Endothelial cell (in vitro differentiated cells): ENCODE data around the gene ELF1. TPM values are rescaled to one million over a fixed set of nuclear protein-coding genes. Genes with fewer than 3 reads are reported as not detected.
A peak's percentile ranks its signal among the peaks of the same experiment; 100 is the strongest.

Experiments
- DNase-seq: peaks from one replicate; pipeline ENCODE4 v3.0.0; 2021; ENCODE audit warnings: low spot score
- H3K27ac Mint-ChIP-seq: one replicate; pipeline ENCODE4 v1.8.0; 2021; ENCODE audit warnings: mixed read lengths, inconsistent platforms; ENCODE audit not compliant: unreplicated experiment
- H3K27me3 Mint-ChIP-seq: one replicate; pipeline ENCODE4 v1.8.0; 2021; ENCODE audit warnings: mild to moderate bottlenecking, moderate library complexity, mixed read lengths, inconsistent platforms; ENCODE audit not compliant: unreplicated experiment
- H3K36me3 Mint-ChIP-seq: one replicate; pipeline ENCODE4 v1.8.0; 2021; ENCODE audit warnings: mild to moderate bottlenecking, low read depth, mixed read lengths, inconsistent platforms; ENCODE audit not compliant: unreplicated experiment
- H3K4me1 Mint-ChIP-seq: one replicate; pipeline ENCODE4 v1.8.0; 2021; ENCODE audit warnings: mild to moderate bottlenecking, mixed read lengths, inconsistent platforms; ENCODE audit not compliant: unreplicated experiment
- H3K4me3 Mint-ChIP-seq: one replicate; pipeline ENCODE4 v1.8.0; 2021; ENCODE audit warnings: mild to moderate bottlenecking, mixed read lengths, inconsistent platforms; ENCODE audit not compliant: unreplicated experiment
- H3K9me3 Mint-ChIP-seq: one replicate; pipeline ENCODE4 v1.8.0; 2021; ENCODE audit warnings: mixed read lengths, inconsistent platforms; ENCODE audit not compliant: unreplicated experiment
- CTCF ChIP-seq: fragments of 200-600 bp; sonication (generic); IDR thresholded peaks from one replicate; pipeline ENCODE4 v1.5.0; 2021; ENCODE audit warnings: antibody characterized with exemption; ENCODE audit not compliant: unreplicated experiment
- total RNA-seq: library from RNA; stranded (reverse); fragmentation: NEBNext Ultra II Directional; extraction: Animal tissue kit (Norgen Biotek cat#: 25700); gene quantifications from one replicate; pipeline ENCODE4 v1.2.1, GENCODE V29; 2021; ENCODE audit not compliant: unreplicated experiment

ELF1 gene
- total RNA-seq, 1 donor from 2014 or later, result 46.0 TPM

- peaks cover 4% of the 10 kb centered on the region for H3K36me3 Mint-ChIP-seq
- H3K4me1 Mint-ChIP-seq, result peaks cover 26% of the 10 kb centered on the region
- no peak for TF ChIP-seq CTCF
- H3K27me3 Mint-ChIP-seq, result peaks cover 27% of the 10 kb centered on the region
- no peak for DNase-seq
- H3K27ac Mint-ChIP-seq, result no peak overlapping the region
- no peaks in the 10 kb centered on the region for H3K9me3 Mint-ChIP-seq
- H3K4me3 Mint-ChIP-seq, result peak overlapping the region; percentile 98
These were observed 39.4 kb upstream of the ELF1 start for GRCh38 chr13:41058295-41059070.

- TF ChIP-seq CTCF, result no peak
- Mint-ChIP-seq H3K27ac (no peak overlapping the region), H3K4me1 (peaks cover 19% of the 10 kb centered on the region), H3K36me3 (peaks cover 4% of the 10 kb centered on the region), H3K27me3 (peaks cover 26% of the 10 kb centered on the region), H3K4me3 (no peak overlapping the region), H3K9me3 (no peaks in the 10 kb centered on the region)
- DNase-seq, result no peak
These were observed 38.0 kb upstream of the ELF1 start for GRCh38 chr13:41056826-41057711.

- Mint-ChIP-seq H3K36me3 (peaks cover 4% of the 10 kb centered on the region), H3K9me3 (no peaks in the 10 kb centered on the region), H3K27me3 (peaks cover 18% of the 10 kb centered on the region), H3K4me3 (no peak overlapping the region), H3K27ac (no peak overlapping the region), H3K4me1 (peaks cover 18% of the 10 kb centered on the region)
- no peak for DNase-seq
- TF ChIP-seq CTCF, result no peak
These were observed 37.1 kb upstream of the ELF1 start for GRCh38 chr13:41056194-41056593.

- Mint-ChIP-seq H3K4me3 (no peak overlapping the region), H3K27ac (no peak overlapping the region), H3K9me3 (no peaks in the 10 kb centered on the region), H3K36me3 (no peaks in the 10 kb centered on the region), H3K4me1 (peaks cover 18% of the 10 kb centered on the region), H3K27me3 (peaks cover 7% of the 10 kb centered on the region)
- TF ChIP-seq CTCF, result no peak
- no peak for DNase-seq
These were observed 36.0 kb upstream of the ELF1 start for GRCh38 chr13:41054919-41055619.
